IMR-90 (cell line): ENCODE data around the gene SYNPR. TPM values are rescaled to one million over a fixed set of nuclear protein-coding genes. Genes with fewer than 3 reads are reported as not detected.

Source experiments
- ATAC-seq: fragments of 200-7000 bp; cut with Tn5 transposase; 2 replicates; pipeline ENCODE4 v1.9.1; 2020; ENCODE audit warnings: low read depth, mild to moderate bottlenecking, moderate library complexity
- BruUV-seq: library from RNA; stranded (reverse); fragments of 400-500 nt; replicated peaks from 2 replicates; lab custom pipeline; 2021; lab: Mats Ljungman, UMichigan
- CTCF ChIA-PET: fragments of 300-600 bp; formaldehyde crosslinking; extraction: SDS; loops from one replicate; lab custom pipeline; 2021; ENCODE audit warnings: antibody characterized with exemption; lab: Yijun Ruan, JAX
- POLR2A ChIA-PET: fragments of 300-600 bp; sonication (Branson Sonifier 250); formaldehyde crosslinking; loops from one replicate; lab custom pipeline; 2022; ENCODE audit warnings: antibody characterized with exemption; ENCODE audit not compliant: unreplicated experiment; lab: Charles Lee
- DNase-seq: peaks from one replicate; pipeline ENCODE4 v3.0.0; 2013
- H2AFZ ChIP-seq: replicated peaks from 2 replicates; pipeline ENCODE3; 2013; ENCODE audit warnings: low read length, mild to moderate bottlenecking; ENCODE audit not compliant: poor library complexity
- H2AK5ac ChIP-seq: 2 replicates; pipeline ENCODE4 v1.6.1; 2013; ENCODE audit warnings: low read depth, low read length, inconsistent platforms
- H2AK9ac ChIP-seq: replicated peaks from 2 replicates; pipeline ENCODE3; 2013; ENCODE audit warnings: mild to moderate bottlenecking, low read depth, low read length, moderate library complexity; ENCODE audit not compliant: poor library complexity
- H2BK120ac ChIP-seq: 2 replicates; pipeline ENCODE4 v1.6.1; 2013; ENCODE audit warnings: low read depth, low read length, inconsistent platforms
- H2BK15ac ChIP-seq: 3 replicates; pipeline ENCODE4 v1.6.1; 2013; ENCODE audit warnings: low read depth, low read length, inconsistent platforms
- H2BK20ac ChIP-seq: 2 replicates; pipeline ENCODE4 v1.6.1; 2013; ENCODE audit warnings: low read depth, mild to moderate bottlenecking, inconsistent platforms, low read length, moderate library complexity
- H2BK5ac ChIP-seq: 2 replicates; pipeline ENCODE4 v1.6.1; 2013; ENCODE audit warnings: mild to moderate bottlenecking, low read depth, low read length, inconsistent platforms; ENCODE audit not compliant: poor library complexity, severe bottlenecking
- H3K14ac ChIP-seq: replicated peaks from 2 replicates; pipeline ENCODE4 v1.6.1; 2013; ENCODE audit warnings: low read depth, low read length, inconsistent platforms
- H3K18ac ChIP-seq: 2 replicates; pipeline ENCODE4 v1.6.1; 2013; ENCODE audit warnings: low read depth, low read length, control low read depth
- H3K23ac ChIP-seq: 2 replicates; pipeline ENCODE4 v1.6.1; 2013; ENCODE audit warnings: low read depth, low read length, inconsistent platforms
- H3K27ac ChIP-seq: 2 replicates; pipeline ENCODE4 v1.5.1; 2013; ENCODE audit warnings: mild to moderate bottlenecking, control low read depth, low read length; ENCODE audit not compliant: insufficient read depth
- H3K27me3 ChIP-seq: 2 replicates; pipeline ENCODE4 v1.6.1; 2013; ENCODE audit warnings: low read length; ENCODE audit not compliant: control insufficient read depth, insufficient read depth
- H3K36me3 ChIP-seq: 2 replicates; pipeline ENCODE4 v1.6.1; 2013; ENCODE audit warnings: low read length, mixed read lengths; ENCODE audit not compliant: control insufficient read depth, insufficient read depth
- H3K4ac ChIP-seq: 2 replicates; pipeline ENCODE4 v1.6.1; 2013; ENCODE audit warnings: low read depth, low read length, inconsistent platforms
- H3K4me1 ChIP-seq: 2 replicates; pipeline ENCODE4 v1.6.1; 2013; ENCODE audit warnings: low read length, mixed read lengths; ENCODE audit not compliant: control insufficient read depth, insufficient read depth
- H3K4me2 ChIP-seq: 2 replicates; pipeline ENCODE4 v1.6.1; 2013; ENCODE audit warnings: low read depth, mild to moderate bottlenecking, control low read depth, low read length, moderate library complexity
- H3K4me3 ChIP-seq: 2 replicates; pipeline ENCODE4 v1.5.1; 2013; ENCODE audit warnings: low read depth, mild to moderate bottlenecking, control low read depth, low read length, moderate library complexity; ENCODE audit not compliant: insufficient read depth
- H3K56ac ChIP-seq: 2 replicates; pipeline ENCODE4 v1.6.1; 2013; ENCODE audit warnings: low read length, inconsistent platforms; ENCODE audit not compliant: insufficient read depth; ENCODE audit errors: extremely low read depth
- H3K79me1 ChIP-seq, 2 experiments: 2 replicates each; pipeline ENCODE4 v1.6.1; 2013; ENCODE audit warnings: low read length in 2 of 2, inconsistent platforms in 1 of 2, low read depth in 1 of 2
- H3K9ac ChIP-seq: 2 replicates; pipeline ENCODE4 v1.6.1; 2013; ENCODE audit warnings: low read depth, low read length, control low read depth
- H3K9me1 ChIP-seq: 2 replicates; pipeline ENCODE4 v1.6.1; 2013; ENCODE audit warnings: low read length, inconsistent platforms; ENCODE audit not compliant: insufficient read depth
- H3K9me3 ChIP-seq: 2 replicates; pipeline ENCODE4 v1.6.1; 2013; ENCODE audit warnings: low read length; ENCODE audit not compliant: control insufficient read depth, insufficient read depth
- H4K20me1 ChIP-seq: 2 replicates; pipeline ENCODE4 v1.6.1; 2013; ENCODE audit warnings: low read length, inconsistent platforms; ENCODE audit not compliant: insufficient read depth
- H4K5ac ChIP-seq: 2 replicates; pipeline ENCODE4 v1.6.1; 2013; ENCODE audit warnings: mild to moderate bottlenecking, low read depth, low read length, control low read depth
- H4K8ac ChIP-seq, 2 experiments: 2 replicates each; pipeline ENCODE4 v1.6.1; 2013; ENCODE audit warnings: low read depth in 2 of 2, low read length in 2 of 2, control low read depth in 1 of 2, inconsistent platforms in 1 of 2
- H4K91ac ChIP-seq: 2 replicates; pipeline ENCODE4 v1.6.1; 2013; ENCODE audit warnings: low read depth, low read length, inconsistent platforms; ENCODE audit not compliant: insufficient read depth
- MAZ ChIP-seq: IDR thresholded peaks from 2 replicates; pipeline ENCODE4 v1.6.1; 2012; ENCODE audit warnings: low read depth, mild to moderate bottlenecking, low read length, improper control_type of control experiment, moderate library complexity, borderline replicate concordance
- RAD21 ChIP-seq: IDR thresholded peaks from 2 replicates; pipeline ENCODE4 v1.6.1; 2012; ENCODE audit warnings: low read length, improper control_type of control experiment
- WGBS, 2 experiments: methylation state at CpG; one replicate each; pipeline versions ENCODE4 v1.1.5 to v1.1.7; 2013; ENCODE audit warnings: missing lambda C conversion rate in 2 of 2; ENCODE audit not compliant: insufficient read length in 1 of 2; ENCODE audit errors: extremely low coverage in 2 of 2; 5-methylcytosine and 5-hydroxymethylcytosine counted together
- dilution Hi-C: fragments of 300-500 bp; cut with HindIII; formaldehyde crosslinking; loops from one replicate; pipeline ENCODE4 v1.14.3; 2018; ENCODE audit warnings: low sequenced_read_pairs; ENCODE audit not compliant: unreplicated experiment
- in situ Hi-C: fragments of 300-500 bp; cut with MboI; formaldehyde crosslinking; loops from 3 replicates; pipeline ENCODE4 v1.14.3; 2019; ENCODE audit warnings: low sequenced_read_pairs, inconsistent platforms, mixed read lengths
- intact Hi-C: fragments of 100-400 bp; cut with micrococcal nuclease; formaldehyde crosslinking; loops from 2 replicates; pipeline ENCODE4 v1.10.0; 2022
- polyA plus RNA-seq, 3 experiments: library from polyadenylated mRNA; depleted of rRNA; stranded (reverse); fragments of >200 nt; gene quantifications; 2 replicates each; pipeline ENCODE4 v1.2.3, GENCODE V29; 2012; ENCODE audit warnings: low replicate concordance in 1 of 3
- total RNA-seq: library from RNA; depleted of rRNA; stranded (reverse); fragments of >200 nt; gene quantifications from 2 replicates; pipeline ENCODE4 v1.2.3, GENCODE V29; 2012
- TF ChIP-seq, protein P1 (sequence below): fragments of 150-350 bp; IDR thresholded peaks from 2 replicates; pipeline ENCODE4 v1.6.1; 2016; ENCODE audit warnings: low read depth, mild to moderate bottlenecking, low read length, moderate library complexity, borderline replicate concordance

SYNPR gene
- total and polyA plus RNA-seq, 2 of the 4 experiments (the other 2 are of a cell fraction) = not detected

GRCh38 chr3:63242124-63242523, 36.0 kb upstream of the SYNPR start:
- H2BK5ac ChIP-seq = no peak overlapping the region
- H3K9me1 ChIP-seq = no peaks in the 10 kb centered on the region
- TF ChIP-seq RAD21 (no peak), MAZ (no peak)
- TF ChIP-seq, protein P1, sequence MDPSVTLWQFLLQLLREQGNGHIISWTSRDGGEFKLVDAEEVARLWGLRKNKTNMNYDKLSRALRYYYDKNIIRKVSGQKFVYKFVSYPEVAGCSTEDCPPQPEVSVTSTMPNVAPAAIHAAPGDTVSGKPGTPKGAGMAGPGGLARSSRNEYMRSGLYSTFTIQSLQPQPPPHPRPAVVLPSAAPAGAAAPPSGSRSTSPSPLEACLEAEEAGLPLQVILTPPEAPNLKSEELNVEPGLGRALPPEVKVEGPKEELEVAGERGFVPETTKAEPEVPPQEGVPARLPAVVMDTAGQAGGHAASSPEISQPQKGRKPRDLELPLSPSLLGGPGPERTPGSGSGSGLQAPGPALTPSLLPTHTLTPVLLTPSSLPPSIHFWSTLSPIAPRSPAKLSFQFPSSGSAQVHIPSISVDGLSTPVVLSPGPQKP = no peak
- dilution Hi-C loops (no loop called here), intact Hi-C loops (no loop called here), in situ Hi-C loops (loop anchor here (25.0 kb wide), 2 partner anchors 95 to 1030 kb away; no protein-coding TSS in a partner anchor)
- no peak overlapping the region for H3K14ac ChIP-seq
- H3K56ac ChIP-seq = no peak overlapping the region
- no peak overlapping the region for H3K23ac ChIP-seq
- no peak for ATAC-seq
- no peak overlapping the region for H4K91ac ChIP-seq
- H3K4me1 ChIP-seq = no peaks in the 10 kb centered on the region
- BruUV-seq = no TSS peak
- no peak overlapping the region for H3K4me3 ChIP-seq
- H3K4me2 ChIP-seq = no peak overlapping the region
- H3K18ac ChIP-seq = no peak overlapping the region
- H2BK20ac ChIP-seq = no peak overlapping the region
- no peaks in the 10 kb centered on the region for H4K20me1 ChIP-seq
- no peak overlapping the region for H2BK120ac ChIP-seq
- no peak overlapping the region for H3K4ac ChIP-seq
- H4K8ac ChIP-seq = no peak overlapping the region
- no peak overlapping the region for H3K9ac ChIP-seq
- no peak overlapping the region for H2AFZ ChIP-seq
- CTCF ChIA-PET = no interaction called here
- H3K9me3 ChIP-seq = no peaks in the 10 kb centered on the region
- no peaks in the 10 kb centered on the region for H3K79me1 ChIP-seq
- H3K36me3 ChIP-seq = no peaks in the 10 kb centered on the region
- H2AK5ac ChIP-seq = no peak overlapping the region
- no CpG with 5 or more reads among the region's 2 CpGs for WGBS, 2 experiments
- no peak overlapping the region for H3K27ac ChIP-seq
- POLR2A ChIA-PET = no interaction called here
- no peak overlapping the region for H4K5ac ChIP-seq
- no peaks in the 10 kb centered on the region for H3K27me3 ChIP-seq
- no peak for DNase-seq
- H2AK9ac ChIP-seq = no peak overlapping the region
- no peak overlapping the region for H2BK15ac ChIP-seq
